Placental pericyte (primary cell): ENCODE measurements around the gene GLE1. TPM values are rescaled to one million over a fixed set of nuclear protein-coding genes. Genes with fewer than 3 reads are reported as not detected.

Experiments
- small RNA-seq: library from RNA; depleted of rRNA; stranded (forward); fragments of <200 nt; gene quantifications from one replicate; pipeline ENCODE3, GENCODE V24; 2012; ENCODE audit warnings: low replicate concordance
- total RNA-seq: library from RNA; depleted of rRNA; stranded (reverse); fragments of >200 nt; gene quantifications from 2 replicates; pipeline ENCODE4 v1.2.3, GENCODE V29; 2012

Gene GLE1
- 21.0 and 38.7 TPM in 2 replicates for total RNA-seq

DNA sequence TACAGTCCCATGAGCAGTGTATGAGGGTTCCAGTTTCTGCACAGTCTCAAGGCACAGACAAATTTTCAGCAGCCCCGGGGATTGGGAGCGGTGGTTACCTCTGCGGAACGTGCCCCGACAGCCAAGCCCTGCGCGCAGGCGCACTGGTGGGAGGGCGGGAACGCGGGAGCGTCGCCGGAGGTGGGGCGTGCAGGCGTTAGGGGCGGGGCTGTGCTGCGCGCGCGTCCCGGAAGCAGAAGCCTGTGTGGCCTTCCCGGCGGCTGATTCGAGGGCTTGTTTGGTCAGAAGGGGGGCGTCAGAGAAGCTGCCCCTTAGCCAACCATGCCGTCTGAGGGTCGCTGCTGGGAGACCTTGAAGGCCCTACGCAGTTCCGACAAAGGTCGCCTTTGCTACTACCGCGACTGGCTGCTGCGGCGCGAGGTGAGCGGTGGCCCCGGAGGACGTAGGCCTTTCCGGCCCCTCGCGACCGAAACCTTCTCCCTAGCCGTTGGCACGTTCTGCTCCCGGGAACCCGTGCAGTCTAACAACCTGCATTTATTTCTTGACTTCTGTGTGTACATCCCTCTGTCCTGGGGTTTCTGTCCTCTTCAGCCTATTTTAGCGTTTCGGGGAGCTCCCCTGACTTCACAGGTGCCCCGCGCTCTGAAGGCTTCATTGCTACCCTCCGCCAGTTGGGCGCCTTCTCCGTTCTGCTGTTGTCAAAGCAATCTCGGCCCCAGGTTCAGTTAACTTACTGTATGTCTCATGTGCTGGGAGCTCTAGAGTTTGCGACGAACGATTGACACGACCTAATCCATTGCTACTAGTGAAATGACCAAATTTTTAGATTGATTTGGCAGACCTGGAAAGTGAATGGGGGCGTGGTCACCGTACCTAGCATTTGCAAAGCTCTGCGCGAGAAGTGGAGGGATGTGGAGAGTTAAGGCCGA is at the start of gene GLE1:
TSS of gene GLE1 (plus strand) at position 235 of the 929 bp plus-strand sequence. CDS start at position 322, 87 bp downstream.

GRCh38 chr9:128455849-128456612 is 48.5 kb upstream of the GLE1 start, which contains the start of gene ODF2:
Gene ODF2 (plus strand): TSS chr9:128456006. CDS start chr9:128456092, 86 bp downstream.

GRCh38 chr9:128552153-128552743 is 47.7 kb downstream of the GLE1 start, which contains the start of gene SPTAN1:
Gene SPTAN1 (plus strand): TSS chr9:128552587. CDS start chr9:128566741, 14,154 bp downstream.

Small RNA genes lying within 50 kb of the gene (small RNA-seq; reads per million reads assigned to genes)
- gene RNU7-171P = not detected

Other genes starting within 250 kb of the GLE1 start
- gene GOLGA2, start 228.7 kb upstream of the GLE1 start, total RNA-seq = 98.6 and 125 TPM in 2 replicates
- 17.6 and 25.6 TPM in 2 replicates for gene SWI5, start 228.4 kb upstream of the GLE1 start, total RNA-seq
- gene TRUB2, start 182.3 kb upstream of the GLE1 start, total RNA-seq = 22.1 and 28.3 TPM in 2 replicates
- 43.1 and 57.8 TPM in 2 replicates for gene COQ4, start 181.9 kb upstream of the GLE1 start, total RNA-seq
- 20.8 and 47.0 TPM in 2 replicates for gene SLC27A4, start 164.2 kb upstream of the GLE1 start, total RNA-seq
- 35.5 and 41.4 TPM in 2 replicates for gene URM1, start 133.3 kb upstream of the GLE1 start, total RNA-seq
- gene CERCAM, start 83.9 kb upstream of the GLE1 start, total RNA-seq = 77.3 and 148 TPM in 2 replicates
- 25.2 and 51.0 TPM in 2 replicates for gene ODF2, start 48.7 kb upstream of the GLE1 start, total RNA-seq
- gene SPTAN1, start 47.9 kb downstream of the GLE1 start, total RNA-seq = 290 and 407 TPM in 2 replicates
- gene DYNC2I2, start 152.1 kb downstream of the GLE1 start, total RNA-seq = 39.4 and 95.5 TPM in 2 replicates
- 395 and 658 TPM in 2 replicates for gene SET, start 184.5 kb downstream of the GLE1 start, total RNA-seq
- gene PKN3, start 197.8 kb downstream of the GLE1 start, total RNA-seq = 3.1 and 3.7 TPM in 2 replicates
- 67.0 and 73.5 TPM in 2 replicates for gene ZDHHC12, start 219.4 kb downstream of the GLE1 start, total RNA-seq